ENCODE measurements around the gene CORO1A. TPM values are rescaled to one million over a fixed set of nuclear protein-coding genes. Genes with fewer than 3 reads are reported as not detected.
A peak's percentile ranks its signal among the peaks of the same experiment; 100 is the strongest.
"Not testable (repeated sequence)": the region's sequence is repeated elsewhere in the genome, so short reads cannot be mapped to it uniquely, and the experiment has no call there.

CORO1A gene
- 22.9 TPM for total RNA-seq (ENCODE audit: insufficient read depth, low replicate concordance)

DNA sequence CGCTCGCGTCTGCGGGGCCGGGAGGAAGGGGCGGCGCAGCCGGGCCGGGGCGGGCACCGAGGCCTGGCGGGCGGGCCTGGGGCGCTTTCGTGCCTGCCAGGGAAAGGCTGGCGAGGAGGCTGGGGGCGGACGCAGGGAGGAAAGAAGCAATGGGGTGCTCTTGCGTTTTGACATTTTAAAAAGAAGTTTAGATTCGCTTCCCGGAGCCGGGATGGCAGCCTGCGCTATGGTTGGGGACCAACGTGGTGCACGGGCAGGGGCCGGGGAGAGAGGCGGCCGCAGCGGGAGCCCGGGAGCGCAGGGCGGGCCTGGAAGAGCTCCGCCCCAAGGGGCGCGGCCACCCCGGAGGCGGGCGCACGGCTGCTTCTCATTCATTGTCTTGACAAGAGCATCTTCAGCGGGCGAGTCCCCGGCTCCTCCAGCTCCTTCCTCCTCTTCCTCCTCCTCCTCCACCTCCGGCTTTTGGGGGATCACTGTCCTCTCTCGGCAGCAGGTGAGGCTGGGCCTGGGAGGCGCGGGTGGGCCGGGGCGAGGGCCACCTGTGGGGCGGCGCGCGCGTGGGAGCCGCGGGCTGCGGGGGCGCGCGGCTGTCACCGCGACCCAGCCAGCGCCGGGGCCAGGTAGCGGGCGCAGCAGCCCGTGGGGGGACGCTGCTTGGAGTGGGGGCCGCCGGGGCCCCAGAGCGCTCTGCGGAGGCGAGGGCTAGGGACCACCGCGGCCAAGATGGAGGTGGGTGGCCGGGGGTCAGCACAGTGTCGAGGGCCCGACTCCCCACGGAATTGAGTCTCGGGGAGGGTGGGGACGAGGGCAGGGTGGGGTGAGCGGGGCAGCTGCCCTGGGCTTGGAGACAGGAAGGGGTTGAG is at the start of gene CORO1A:
Gene CORO1A, plus strand, starts transcription at position 370 of the 863 bp plus-strand sequence. CDS start 1,608 bp downstream, outside the sequence.
- peak; percentile 90 for DNase-seq (ENCODE audit: low spot score)

DNA sequence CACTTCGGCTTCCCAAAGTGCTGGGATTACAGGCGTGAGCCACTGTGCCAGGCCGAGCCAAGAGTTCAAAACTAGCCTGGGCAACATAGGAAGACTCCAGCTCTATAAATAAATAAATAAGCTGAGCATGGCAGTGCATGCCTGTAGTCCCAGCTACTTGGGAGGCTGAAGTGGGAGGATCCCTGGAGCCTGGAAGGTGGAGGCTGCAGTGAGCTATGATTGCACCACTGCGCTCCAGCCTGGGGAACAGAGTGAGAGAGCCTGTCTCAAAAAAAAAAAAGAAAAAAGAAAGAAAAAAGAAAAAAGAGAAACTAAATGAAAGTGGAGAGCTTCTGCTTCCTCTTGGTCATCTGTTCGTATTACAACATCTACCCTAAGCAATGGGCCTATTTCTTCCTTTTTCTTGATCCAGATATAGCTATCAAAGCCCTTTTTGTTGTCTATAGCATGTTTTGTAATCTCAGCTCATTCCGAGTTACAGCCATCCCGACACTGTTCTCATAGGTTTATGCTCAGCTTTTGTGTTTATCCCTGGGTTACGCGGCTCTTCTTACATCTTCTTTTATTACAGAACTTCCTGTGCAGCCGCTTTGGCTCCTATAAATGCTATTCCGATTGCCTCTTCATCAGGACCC is 46.3 kb upstream of the CORO1A start:
- peak; percentile 49 for DNase-seq (ENCODE audit: low spot score)

DNA sequence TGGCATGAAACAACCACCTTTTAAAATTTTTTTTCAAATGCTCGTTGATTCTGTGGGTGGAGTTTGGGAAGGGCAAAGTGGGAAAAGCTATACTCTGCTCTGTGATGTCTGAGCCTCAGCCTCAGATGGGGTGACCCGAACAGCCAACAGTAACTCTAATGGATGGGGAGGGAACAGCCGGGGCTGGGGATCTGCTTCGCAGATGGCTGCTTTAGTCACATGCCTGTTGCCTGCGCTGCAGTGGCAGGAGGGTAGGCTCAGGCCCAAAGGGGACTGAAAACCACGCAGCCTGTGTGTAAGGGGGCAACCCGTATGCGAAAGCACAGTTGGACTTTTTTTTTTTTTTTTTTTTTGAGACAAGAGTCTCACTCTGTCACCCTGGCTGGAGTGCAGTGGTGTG is 45.5 kb upstream of the CORO1A start:
- DNase-seq (ENCODE audit: low spot score): no peak

DNA sequence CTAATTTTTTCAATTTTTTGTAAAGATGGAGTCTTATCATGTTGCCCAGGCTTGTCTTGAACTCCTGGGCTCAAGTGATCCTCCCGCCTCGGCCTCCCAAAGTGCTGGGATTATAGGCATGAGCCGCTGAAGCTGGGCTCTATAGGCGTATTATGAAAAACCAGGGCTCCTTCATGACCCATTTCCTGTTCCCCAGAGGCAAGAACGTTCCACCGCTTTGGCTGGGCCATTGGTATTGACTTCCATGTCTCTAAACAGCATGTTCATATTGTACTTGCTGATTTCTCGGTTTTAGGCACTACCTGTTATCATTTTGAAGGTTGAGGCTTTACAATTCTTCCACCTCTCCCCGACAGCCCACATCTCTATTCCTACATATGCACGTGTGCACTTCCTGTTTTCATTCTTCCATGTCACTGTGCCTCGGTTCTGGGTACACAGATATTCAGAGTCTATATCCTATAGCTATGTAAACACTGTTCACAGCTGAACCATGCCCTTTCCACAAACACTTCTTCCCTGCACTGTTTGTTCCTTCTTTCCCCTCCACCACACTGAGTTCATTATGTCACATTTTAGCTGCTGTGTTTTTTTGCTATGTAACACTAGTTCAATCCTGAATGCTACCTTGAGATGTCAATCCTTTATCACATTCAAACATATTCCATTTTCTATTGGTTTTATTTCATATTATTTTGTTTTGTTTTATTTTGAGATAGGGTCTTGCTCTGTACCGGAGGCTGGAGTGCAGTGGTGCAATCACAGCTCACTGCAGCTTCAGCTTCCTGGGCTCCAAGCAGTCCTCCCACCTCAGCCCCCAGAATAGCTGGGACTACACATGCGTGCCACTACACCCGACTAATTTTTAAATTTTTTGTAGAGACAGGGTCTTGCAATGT is 43.6 kb upstream of the CORO1A start:
- no peak for DNase-seq (ENCODE audit: low spot score)

DNA sequence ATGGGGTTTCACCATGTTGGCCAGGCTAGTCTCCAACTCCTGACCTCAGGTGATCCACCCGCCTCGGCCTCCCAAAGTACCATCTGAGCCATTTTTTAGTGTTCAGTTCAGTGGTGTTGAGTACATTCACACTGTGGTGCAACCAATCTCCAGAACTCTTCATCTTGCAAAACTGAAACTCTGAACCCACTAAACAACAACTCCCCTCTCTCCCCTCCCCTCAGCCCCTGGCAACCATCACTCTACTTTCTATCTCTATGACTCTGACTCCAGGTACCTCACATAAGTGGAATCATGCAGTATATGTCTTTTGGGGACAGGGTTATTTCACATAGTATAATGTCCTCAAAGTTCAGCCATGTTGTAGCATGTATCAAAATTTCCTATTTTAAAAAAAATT is 41.7 kb upstream of the CORO1A start:
- no peak for DNase-seq (ENCODE audit: low spot score)

DNA sequence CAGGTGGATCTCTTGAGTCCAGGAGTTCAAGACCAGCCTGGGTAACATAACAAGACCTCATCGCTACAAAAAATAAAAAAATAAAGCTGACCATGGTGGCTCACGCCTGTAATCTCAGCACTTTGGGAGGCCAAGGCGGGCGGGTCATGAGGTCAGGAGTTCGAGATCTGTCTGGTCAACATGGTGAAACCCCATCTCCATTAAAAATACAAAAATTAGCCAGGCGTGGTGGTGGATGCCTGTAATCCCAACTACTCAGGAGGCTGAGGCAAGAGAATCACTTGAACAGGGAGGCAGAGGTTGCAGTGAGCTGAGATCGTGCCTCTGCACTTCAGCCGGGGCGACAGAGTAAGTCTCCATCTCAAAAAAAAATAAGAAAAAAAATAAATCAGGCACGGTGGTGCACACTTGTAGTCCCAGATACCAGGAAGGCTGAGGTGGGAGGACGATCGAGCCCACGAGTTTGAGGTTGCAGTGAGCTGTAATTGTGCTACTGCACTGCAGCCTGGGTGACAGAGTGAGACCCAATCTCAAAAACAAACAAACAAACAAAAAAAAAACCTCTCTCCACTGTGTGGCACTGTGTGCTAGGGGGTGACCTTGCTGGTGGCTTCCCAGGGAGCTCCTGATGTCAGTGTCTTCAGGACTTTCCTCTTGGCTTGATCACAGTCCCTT is 40.6 kb upstream of the CORO1A start:
- DNase-seq (ENCODE audit: low spot score): no peak

DNA sequence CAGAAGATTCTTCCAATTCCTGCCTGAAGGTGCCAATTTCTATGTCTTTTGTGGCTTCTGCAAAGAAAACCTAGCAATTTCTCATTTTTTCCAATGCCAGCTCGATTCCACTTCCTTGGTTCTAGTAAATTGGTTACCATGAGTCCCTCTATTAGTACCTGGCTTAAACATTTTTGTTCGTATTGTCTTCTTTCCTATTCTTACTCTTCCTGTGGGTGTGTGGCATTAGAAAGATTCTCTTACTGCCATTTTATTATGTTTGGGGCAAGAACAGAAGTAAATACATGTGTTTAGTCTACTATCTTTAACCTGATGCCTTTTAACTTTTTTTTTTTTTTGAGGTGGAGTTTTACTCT is 40.1 kb upstream of the CORO1A start:
- no peak for DNase-seq (ENCODE audit: low spot score)

DNA sequence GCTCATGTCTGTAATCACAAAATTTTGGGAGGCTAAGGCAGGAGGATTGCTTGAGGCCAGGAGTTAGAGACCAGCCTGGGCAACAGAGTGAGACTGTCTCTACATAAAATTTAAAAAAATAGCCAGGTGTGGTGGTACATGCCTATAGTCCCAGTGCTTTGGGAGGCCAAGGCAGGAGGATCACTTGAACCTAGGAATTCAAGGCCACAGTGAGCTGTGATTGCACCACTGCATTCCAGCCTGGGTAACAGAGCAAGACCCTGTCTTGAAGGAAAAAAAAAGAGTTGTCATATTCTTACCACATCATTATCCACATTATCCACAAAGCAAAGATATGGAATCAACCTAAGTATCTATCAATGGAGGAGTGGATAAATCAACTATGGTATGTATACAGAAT is 39.4 kb upstream of the CORO1A start:
- no peak for DNase-seq (ENCODE audit: low spot score)

DNA sequence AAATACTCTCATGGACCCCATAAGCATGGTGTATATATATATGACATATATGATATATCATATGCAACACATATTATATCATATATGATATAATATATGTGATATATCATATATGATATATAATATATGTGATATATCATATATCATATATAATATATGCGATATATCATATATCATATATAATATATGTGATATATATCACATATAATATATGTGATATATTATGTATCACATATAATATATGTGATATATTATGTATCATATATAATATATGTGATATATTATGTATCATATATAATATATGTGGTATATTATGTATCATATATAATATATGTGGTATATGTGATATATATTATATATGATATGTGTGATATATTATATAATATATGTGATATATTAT is 38.5 kb upstream of the CORO1A start:
- DNase-seq (ENCODE audit: low spot score): no peak

DNA sequence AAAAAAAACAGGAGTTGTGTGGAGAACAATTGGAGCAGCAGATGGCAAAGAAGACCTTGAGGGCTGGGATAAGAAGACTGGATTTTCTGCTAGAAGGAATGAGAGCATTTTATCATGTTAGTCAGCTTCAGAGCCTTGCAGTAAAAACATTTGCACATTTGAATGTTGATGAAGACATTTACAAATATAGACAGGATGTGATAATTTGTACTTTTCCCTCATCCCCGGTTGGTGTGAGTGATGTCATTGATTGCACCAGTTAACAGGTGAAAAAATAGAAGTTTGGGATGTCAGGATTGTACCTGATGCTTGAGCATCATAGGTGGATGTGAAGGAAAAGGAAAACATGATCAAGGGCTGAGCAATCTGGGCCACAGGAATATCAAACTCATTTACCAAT is 37.7 kb upstream of the CORO1A start:
- DNase-seq (ENCODE audit: low spot score): no peak

DNA sequence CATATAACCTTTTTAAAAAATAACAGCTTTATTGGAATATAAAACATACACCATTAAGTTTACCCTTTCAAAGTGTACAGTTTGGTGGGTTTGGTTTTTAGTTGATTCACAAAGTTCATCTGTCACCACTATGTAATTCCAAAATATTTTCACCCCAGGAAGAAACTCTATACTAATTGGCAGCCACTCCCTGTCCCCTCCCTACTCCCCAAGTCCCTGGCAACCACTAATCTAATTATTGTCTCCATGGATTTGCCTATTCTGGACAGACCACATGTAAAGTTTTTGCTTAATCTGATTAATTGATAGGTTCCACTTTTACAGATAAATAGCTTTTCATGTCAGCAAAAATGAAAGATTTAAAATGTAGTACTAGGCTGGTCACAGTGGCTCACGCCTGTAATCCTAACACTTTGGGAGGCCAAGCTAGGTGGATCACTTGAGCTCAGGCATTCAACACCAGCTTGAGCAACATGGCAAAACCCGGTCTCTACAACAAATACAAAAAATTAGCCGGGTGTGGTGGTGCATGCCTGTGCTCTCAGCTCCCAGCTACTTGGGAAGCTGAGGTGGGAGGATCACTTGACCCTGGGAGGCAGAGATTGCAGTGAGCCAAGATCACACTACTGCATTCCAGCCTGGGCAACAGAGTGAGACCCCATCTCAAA is 35.4 kb upstream of the CORO1A start:
- no peak for DNase-seq (ENCODE audit: low spot score)

DNA sequence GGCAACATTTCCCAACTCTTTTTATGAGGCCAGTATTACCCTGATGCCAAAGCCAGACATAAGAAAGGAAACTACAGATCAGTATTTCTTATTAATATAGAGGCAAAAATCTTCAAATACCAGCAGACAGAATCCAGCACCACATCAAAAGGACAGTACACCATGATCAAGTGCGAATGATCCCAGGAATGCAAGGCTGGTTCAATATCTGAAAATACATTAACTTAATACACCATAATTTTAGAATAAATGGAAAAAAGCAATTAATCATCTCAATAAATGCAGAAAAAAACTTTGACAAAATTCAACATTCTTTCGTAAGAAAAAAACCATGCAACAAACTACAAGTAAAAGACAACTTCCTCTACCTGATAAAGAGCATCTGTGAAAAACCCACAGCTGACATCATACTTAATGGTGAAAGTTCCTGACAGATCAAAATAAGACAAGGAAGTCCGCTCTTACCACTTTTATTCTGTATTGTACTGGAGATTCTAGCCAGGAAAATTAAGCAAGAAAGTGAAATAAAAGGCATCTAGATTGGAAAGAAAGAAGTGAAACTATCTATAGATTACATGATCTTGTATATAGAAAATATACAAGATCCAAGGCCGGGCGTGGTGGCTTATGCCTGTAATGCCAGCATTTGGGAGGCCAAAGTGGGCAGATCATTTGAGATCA is 34.0 kb upstream of the CORO1A start:
- no peak for DNase-seq (ENCODE audit: low spot score)

DNA sequence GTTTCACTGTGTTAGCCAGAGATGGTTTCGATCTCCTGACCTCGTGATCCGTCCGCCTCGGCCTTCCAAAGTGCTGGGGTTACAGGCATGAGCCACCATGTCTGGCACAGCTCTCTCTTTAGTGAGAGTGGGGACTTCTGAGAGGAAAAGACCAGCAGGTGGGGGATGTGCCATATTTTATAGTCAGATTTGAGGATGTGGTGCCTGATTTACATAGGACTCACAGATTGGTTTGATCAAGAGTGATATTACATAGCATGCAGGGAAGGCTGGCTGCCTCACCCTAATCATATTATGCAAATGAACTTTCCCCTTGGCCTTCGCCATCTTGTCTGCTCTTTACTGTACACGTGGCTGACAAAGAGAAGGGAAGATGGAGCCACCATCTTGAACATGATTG is 32.3 kb upstream of the CORO1A start:
- DNase-seq (ENCODE audit: low spot score): no peak

DNA sequence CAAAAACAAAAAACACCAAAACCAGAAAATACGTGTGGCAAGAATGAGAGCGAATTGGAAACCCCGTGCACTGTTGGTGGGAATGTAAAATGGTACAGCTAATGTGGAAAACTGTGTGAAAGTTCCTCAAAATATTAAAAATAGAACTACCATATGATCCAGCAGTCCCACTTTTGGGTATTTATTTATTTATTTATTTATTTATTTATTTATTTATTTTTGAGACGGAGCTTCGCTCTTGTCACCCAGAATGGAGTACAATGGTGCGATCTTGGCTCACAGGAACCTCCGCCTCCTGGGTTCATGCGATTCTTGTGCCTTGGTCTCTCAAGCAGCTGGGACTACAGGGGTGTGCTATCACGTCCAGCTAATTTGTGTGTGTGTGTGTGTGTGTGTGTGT is 30.9 kb upstream of the CORO1A start:
- DNase-seq (ENCODE audit: low spot score): no peak

DNA sequence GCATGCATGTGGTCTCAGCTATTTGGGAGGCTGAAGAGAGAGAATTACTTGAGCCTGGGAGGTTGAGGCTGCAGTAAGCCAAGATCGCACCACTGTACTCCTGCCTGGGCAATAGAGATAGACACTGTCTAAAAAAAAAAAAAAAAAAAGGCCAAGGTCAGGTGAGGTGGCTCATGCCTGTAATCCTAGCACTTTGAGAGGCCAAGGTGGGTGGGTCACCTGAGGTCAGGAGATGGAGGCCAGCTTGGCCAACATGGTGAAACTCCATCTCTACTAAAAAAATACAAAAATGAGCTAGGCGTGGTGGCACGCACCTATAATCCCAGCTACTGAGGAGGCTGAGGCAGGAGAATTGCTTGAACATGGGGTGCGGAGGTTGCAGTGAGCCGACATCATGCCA is 28.2 kb upstream of the CORO1A start:
- no peak for DNase-seq (ENCODE audit: low spot score)

DNA sequence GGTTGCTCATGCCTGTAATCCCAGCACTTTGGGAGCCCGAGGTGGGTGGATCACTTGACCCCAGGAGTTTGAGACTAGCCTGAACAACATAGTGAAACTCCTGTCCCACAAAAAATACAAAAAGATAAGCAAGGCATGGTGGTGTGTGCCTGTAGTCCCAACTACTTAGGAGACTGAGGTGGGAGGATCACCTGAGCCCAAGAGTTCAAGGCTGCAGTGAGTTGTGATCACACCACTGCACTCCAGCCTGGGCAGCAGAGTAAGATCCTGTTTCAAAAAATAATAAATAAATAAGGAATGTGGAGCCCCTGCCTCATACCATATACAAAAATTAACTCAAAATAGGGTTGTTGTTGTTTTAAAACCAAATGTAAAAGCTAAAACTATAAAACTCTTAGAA is 26.2 kb upstream of the CORO1A start:
- no peak for DNase-seq (ENCODE audit: low spot score)

DNA sequence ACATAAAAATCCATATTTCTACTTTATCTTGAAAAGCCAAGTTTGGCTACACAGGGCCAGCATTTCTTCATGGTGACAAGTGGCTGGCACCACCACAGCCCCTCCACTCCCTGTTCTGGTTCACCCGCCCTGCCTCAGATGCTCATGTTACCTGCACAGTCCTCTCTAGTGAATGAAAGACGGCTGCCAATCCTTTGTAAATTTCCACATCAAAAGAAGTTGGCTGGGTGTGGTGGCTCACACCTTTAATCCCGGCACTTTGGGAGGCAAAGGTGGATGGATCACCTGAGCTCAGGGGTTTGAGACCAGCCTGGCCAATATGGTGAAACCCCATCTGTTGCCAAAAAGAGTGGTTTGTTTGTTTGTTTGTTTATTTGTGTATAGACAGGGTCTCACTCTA is 19.9 kb upstream of the CORO1A start:
- no peak for DNase-seq (ENCODE audit: low spot score)

DNA sequence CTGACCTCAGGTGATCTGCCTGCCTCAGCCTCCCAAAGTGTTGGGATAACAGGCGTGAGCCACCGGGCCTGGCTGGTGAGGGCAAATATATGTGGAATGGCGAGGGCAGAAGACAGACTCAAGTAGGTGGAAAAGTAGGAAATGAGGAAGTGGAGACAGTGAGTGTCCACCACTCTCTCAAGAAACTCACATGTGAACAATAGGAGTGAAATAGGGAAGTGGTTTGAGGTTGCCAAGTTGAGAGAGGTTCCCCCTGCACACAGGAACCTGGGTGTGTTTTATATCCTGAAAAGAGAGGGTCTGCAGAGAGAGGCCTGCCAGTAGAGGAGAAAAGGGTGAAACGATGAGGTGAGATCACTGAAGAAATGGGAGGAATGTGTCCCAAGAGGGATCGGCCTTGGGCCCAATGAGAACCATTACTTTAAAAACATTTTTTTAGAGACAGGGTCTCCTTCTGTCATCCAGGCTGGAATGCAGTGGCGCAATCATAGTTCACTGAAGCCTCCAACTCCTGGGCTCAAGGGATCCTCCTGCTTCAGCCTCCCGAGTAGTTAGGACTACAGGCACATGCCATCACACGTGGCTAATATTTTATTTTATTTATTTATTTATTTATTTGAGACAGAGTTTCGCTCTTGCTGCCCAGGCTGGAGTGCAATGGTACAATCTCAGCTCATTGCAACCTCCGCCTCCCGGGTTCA is 17.1 kb upstream of the CORO1A start:
- DNase-seq (ENCODE audit: low spot score): peak; percentile 19

DNA sequence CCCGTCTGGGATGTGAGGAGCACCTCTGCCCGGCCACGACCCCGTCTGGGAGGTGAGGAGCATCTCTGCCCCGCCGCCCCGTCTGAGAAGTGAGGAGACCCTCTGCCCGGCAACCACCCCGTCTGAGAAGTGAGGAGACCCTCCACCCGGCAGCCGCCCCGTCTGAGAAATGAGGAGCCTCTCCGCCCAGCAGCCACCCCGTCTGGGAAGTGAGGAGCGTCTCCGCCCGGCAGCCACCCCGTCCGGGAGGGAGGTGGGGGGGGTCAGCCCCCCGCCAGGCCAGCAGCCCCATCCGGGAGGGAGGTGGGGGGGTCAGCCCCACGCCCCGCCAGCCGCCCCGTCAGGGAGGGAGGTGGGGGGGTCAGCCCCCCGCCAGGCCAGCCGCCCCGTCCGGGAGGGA is 14.7 kb upstream of the CORO1A start:
- not testable (repeated sequence) for DNase-seq (ENCODE audit: low spot score)

DNA sequence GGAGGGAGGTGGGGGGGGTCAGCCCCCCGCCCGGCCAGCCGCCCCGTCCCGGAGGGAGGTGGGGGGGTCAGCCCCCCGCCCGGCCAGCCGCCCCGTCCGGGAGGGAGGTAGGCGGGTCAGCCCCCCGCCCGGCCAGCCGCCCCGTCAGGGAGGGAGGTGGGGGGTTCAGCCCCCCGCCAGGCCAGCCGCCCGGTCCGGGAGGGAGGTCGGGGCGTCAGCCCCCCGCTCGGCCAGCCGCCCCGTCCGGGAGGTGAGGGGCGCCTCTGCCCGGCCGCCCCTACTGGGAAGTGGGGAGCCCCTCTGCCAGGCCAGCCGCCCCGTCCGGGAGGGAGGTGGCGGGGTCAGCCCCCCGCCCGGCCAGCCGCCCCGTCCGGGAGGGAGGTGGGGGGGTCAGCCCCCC is 14.0 kb upstream of the CORO1A start:
- DNase-seq (ENCODE audit: low spot score): not testable (repeated sequence)

Data from umbilical cord (tissue), 2 donors.